IMR-90 (cell line): ENCODE measurements around the gene THAP5. TPM values are rescaled to one million over a fixed set of nuclear protein-coding genes. Genes with fewer than 3 reads are reported as not detected.

ENCODE experiments used
- ATAC-seq: fragments of 200-7000 bp; cut with Tn5 transposase; 2 replicates; pipeline ENCODE4 v1.9.1; 2020; ENCODE audit warnings: low read depth, mild to moderate bottlenecking, moderate library complexity
- BruUV-seq: library from RNA; stranded (reverse); fragments of 400-500 nt; replicated peaks from 2 replicates; lab custom pipeline; 2021; lab: Mats Ljungman, UMichigan
- CTCF ChIA-PET: fragments of 300-600 bp; formaldehyde crosslinking; extraction: SDS; loops from one replicate; lab custom pipeline; 2021; ENCODE audit warnings: antibody characterized with exemption; lab: Yijun Ruan, JAX
- POLR2A ChIA-PET: fragments of 300-600 bp; sonication (Branson Sonifier 250); formaldehyde crosslinking; loops from one replicate; lab custom pipeline; 2022; ENCODE audit warnings: antibody characterized with exemption; ENCODE audit not compliant: unreplicated experiment; lab: Charles Lee
- DNase-seq: peaks from one replicate; pipeline ENCODE4 v3.0.0; 2013
- H2AFZ ChIP-seq: replicated peaks from 2 replicates; pipeline ENCODE3; 2013; ENCODE audit warnings: low read length, mild to moderate bottlenecking; ENCODE audit not compliant: poor library complexity
- H2AK5ac ChIP-seq: 2 replicates; pipeline ENCODE4 v1.6.1; 2013; ENCODE audit warnings: low read depth, low read length, inconsistent platforms
- H2AK9ac ChIP-seq: replicated peaks from 2 replicates; pipeline ENCODE3; 2013; ENCODE audit warnings: mild to moderate bottlenecking, low read depth, low read length, moderate library complexity; ENCODE audit not compliant: poor library complexity
- H2BK120ac ChIP-seq: 2 replicates; pipeline ENCODE4 v1.6.1; 2013; ENCODE audit warnings: low read depth, low read length, inconsistent platforms
- H2BK15ac ChIP-seq: 3 replicates; pipeline ENCODE4 v1.6.1; 2013; ENCODE audit warnings: low read depth, low read length, inconsistent platforms
- H2BK20ac ChIP-seq: 2 replicates; pipeline ENCODE4 v1.6.1; 2013; ENCODE audit warnings: low read depth, mild to moderate bottlenecking, inconsistent platforms, low read length, moderate library complexity
- H2BK5ac ChIP-seq: 2 replicates; pipeline ENCODE4 v1.6.1; 2013; ENCODE audit warnings: mild to moderate bottlenecking, low read depth, low read length, inconsistent platforms; ENCODE audit not compliant: poor library complexity, severe bottlenecking
- H3K14ac ChIP-seq: replicated peaks from 2 replicates; pipeline ENCODE4 v1.6.1; 2013; ENCODE audit warnings: low read depth, low read length, inconsistent platforms
- H3K18ac ChIP-seq: 2 replicates; pipeline ENCODE4 v1.6.1; 2013; ENCODE audit warnings: low read depth, low read length, control low read depth
- H3K23ac ChIP-seq: 2 replicates; pipeline ENCODE4 v1.6.1; 2013; ENCODE audit warnings: low read depth, low read length, inconsistent platforms
- H3K27ac ChIP-seq: 2 replicates; pipeline ENCODE4 v1.5.1; 2013; ENCODE audit warnings: mild to moderate bottlenecking, control low read depth, low read length; ENCODE audit not compliant: insufficient read depth
- H3K27me3 ChIP-seq: 2 replicates; pipeline ENCODE4 v1.6.1; 2013; ENCODE audit warnings: low read length; ENCODE audit not compliant: control insufficient read depth, insufficient read depth
- H3K36me3 ChIP-seq: 2 replicates; pipeline ENCODE4 v1.6.1; 2013; ENCODE audit warnings: low read length, mixed read lengths; ENCODE audit not compliant: control insufficient read depth, insufficient read depth
- H3K4ac ChIP-seq: 2 replicates; pipeline ENCODE4 v1.6.1; 2013; ENCODE audit warnings: low read depth, low read length, inconsistent platforms
- H3K4me1 ChIP-seq: 2 replicates; pipeline ENCODE4 v1.6.1; 2013; ENCODE audit warnings: low read length, mixed read lengths; ENCODE audit not compliant: control insufficient read depth, insufficient read depth
- H3K4me2 ChIP-seq: 2 replicates; pipeline ENCODE4 v1.6.1; 2013; ENCODE audit warnings: low read depth, mild to moderate bottlenecking, control low read depth, low read length, moderate library complexity
- H3K4me3 ChIP-seq: 2 replicates; pipeline ENCODE4 v1.5.1; 2013; ENCODE audit warnings: low read depth, mild to moderate bottlenecking, control low read depth, low read length, moderate library complexity; ENCODE audit not compliant: insufficient read depth
- H3K56ac ChIP-seq: 2 replicates; pipeline ENCODE4 v1.6.1; 2013; ENCODE audit warnings: low read length, inconsistent platforms; ENCODE audit not compliant: insufficient read depth; ENCODE audit errors: extremely low read depth
- H3K79me1 ChIP-seq, 2 experiments: 2 replicates each; pipeline ENCODE4 v1.6.1; 2013; ENCODE audit warnings: low read length in 2 of 2, inconsistent platforms in 1 of 2, low read depth in 1 of 2
- H3K9ac ChIP-seq: 2 replicates; pipeline ENCODE4 v1.6.1; 2013; ENCODE audit warnings: low read depth, low read length, control low read depth
- H3K9me1 ChIP-seq: 2 replicates; pipeline ENCODE4 v1.6.1; 2013; ENCODE audit warnings: low read length, inconsistent platforms; ENCODE audit not compliant: insufficient read depth
- H3K9me3 ChIP-seq: 2 replicates; pipeline ENCODE4 v1.6.1; 2013; ENCODE audit warnings: low read length; ENCODE audit not compliant: control insufficient read depth, insufficient read depth
- H4K20me1 ChIP-seq: 2 replicates; pipeline ENCODE4 v1.6.1; 2013; ENCODE audit warnings: low read length, inconsistent platforms; ENCODE audit not compliant: insufficient read depth
- H4K5ac ChIP-seq: 2 replicates; pipeline ENCODE4 v1.6.1; 2013; ENCODE audit warnings: mild to moderate bottlenecking, low read depth, low read length, control low read depth
- H4K8ac ChIP-seq, 2 experiments: 2 replicates each; pipeline ENCODE4 v1.6.1; 2013; ENCODE audit warnings: low read depth in 2 of 2, low read length in 2 of 2, control low read depth in 1 of 2, inconsistent platforms in 1 of 2
- H4K91ac ChIP-seq: 2 replicates; pipeline ENCODE4 v1.6.1; 2013; ENCODE audit warnings: low read depth, low read length, inconsistent platforms; ENCODE audit not compliant: insufficient read depth
- BHLHE40 ChIP-seq: fragments of 150-350 bp; IDR thresholded peaks from 2 replicates; pipeline ENCODE4 v1.6.1; 2016; ENCODE audit warnings: mild to moderate bottlenecking, low read depth, low read length
- CEBPB ChIP-seq: IDR thresholded peaks from 2 replicates; pipeline ENCODE4 v1.6.1; 2012; ENCODE audit warnings: low read depth, low read length, improper control_type of control experiment
- CHD1 ChIP-seq: IDR thresholded peaks from 2 replicates; pipeline ENCODE4 v1.6.1; 2012; ENCODE audit warnings: low read depth, low read length, improper control_type of control experiment
- FOS ChIP-seq: fragments of 150-350 bp; IDR thresholded peaks from 2 replicates; pipeline ENCODE4 v1.6.1; 2016; ENCODE audit warnings: low read depth, low read length
- MAFK ChIP-seq: IDR thresholded peaks from 2 replicates; pipeline ENCODE4 v1.6.1; 2012; ENCODE audit warnings: low read depth, low read length, improper control_type of control experiment
- MAZ ChIP-seq: IDR thresholded peaks from 2 replicates; pipeline ENCODE4 v1.6.1; 2012; ENCODE audit warnings: low read depth, mild to moderate bottlenecking, low read length, improper control_type of control experiment, moderate library complexity, borderline replicate concordance
- NFE2L2 ChIP-seq: fragments of 150-350 bp; IDR thresholded peaks from 2 replicates; pipeline ENCODE4 v1.6.1; 2016; ENCODE audit warnings: low read depth, mild to moderate bottlenecking, low read length
- POLR2A ChIP-seq: IDR thresholded peaks from 2 replicates; pipeline ENCODE4 v1.6.1; 2012; ENCODE audit warnings: mild to moderate bottlenecking, low read depth, low read length
- RAD21 ChIP-seq: IDR thresholded peaks from 2 replicates; pipeline ENCODE4 v1.6.1; 2012; ENCODE audit warnings: low read length, improper control_type of control experiment
- RFX5 ChIP-seq: IDR thresholded peaks from 2 replicates; pipeline ENCODE4 v1.8.0; 2012; ENCODE audit warnings: low read depth, mild to moderate bottlenecking, low read length, moderate library complexity
- WGBS, 2 experiments: methylation state at CpG; one replicate each; pipeline versions ENCODE4 v1.1.5 to v1.1.7; 2013; ENCODE audit warnings: missing lambda C conversion rate in 2 of 2; ENCODE audit not compliant: insufficient read length in 1 of 2; ENCODE audit errors: extremely low coverage in 2 of 2; 5-methylcytosine and 5-hydroxymethylcytosine counted together
- dilution Hi-C: fragments of 300-500 bp; cut with HindIII; formaldehyde crosslinking; loops from one replicate; pipeline ENCODE4 v1.14.3; 2018; ENCODE audit warnings: low sequenced_read_pairs; ENCODE audit not compliant: unreplicated experiment
- in situ Hi-C: fragments of 300-500 bp; cut with MboI; formaldehyde crosslinking; loops from 3 replicates; pipeline ENCODE4 v1.14.3; 2019; ENCODE audit warnings: low sequenced_read_pairs, inconsistent platforms, mixed read lengths
- intact Hi-C: fragments of 100-400 bp; cut with micrococcal nuclease; formaldehyde crosslinking; loops from 2 replicates; pipeline ENCODE4 v1.10.0; 2022
- polyA plus RNA-seq, 3 experiments: library from polyadenylated mRNA; depleted of rRNA; stranded (reverse); fragments of >200 nt; gene quantifications; 2 replicates each; pipeline ENCODE4 v1.2.3, GENCODE V29; 2012; ENCODE audit warnings: low replicate concordance in 1 of 3
- total RNA-seq: library from RNA; depleted of rRNA; stranded (reverse); fragments of >200 nt; gene quantifications from 2 replicates; pipeline ENCODE4 v1.2.3, GENCODE V29; 2012
- TF ChIP-seq, protein P1 (sequence below): fragments of 150-350 bp; IDR thresholded peaks from 2 replicates; pipeline ENCODE4 v1.6.1; 2017; ENCODE audit warnings: mild to moderate bottlenecking, antibody characterized with exemption, low read length, low read depth
- TF ChIP-seq, protein P2 (sequence below): conservative IDR thresholded peaks from 2 replicates; pipeline ENCODE4 v1.5.1; 2012; ENCODE audit warnings: mild to moderate bottlenecking, low read depth, low read length, improper control_type of control experiment

Gene THAP5
- total and polyA plus RNA-seq, 2 of the 4 experiments (the other 2 are of a cell fraction) = 6.7 to 23.7 TPM

DNA sequence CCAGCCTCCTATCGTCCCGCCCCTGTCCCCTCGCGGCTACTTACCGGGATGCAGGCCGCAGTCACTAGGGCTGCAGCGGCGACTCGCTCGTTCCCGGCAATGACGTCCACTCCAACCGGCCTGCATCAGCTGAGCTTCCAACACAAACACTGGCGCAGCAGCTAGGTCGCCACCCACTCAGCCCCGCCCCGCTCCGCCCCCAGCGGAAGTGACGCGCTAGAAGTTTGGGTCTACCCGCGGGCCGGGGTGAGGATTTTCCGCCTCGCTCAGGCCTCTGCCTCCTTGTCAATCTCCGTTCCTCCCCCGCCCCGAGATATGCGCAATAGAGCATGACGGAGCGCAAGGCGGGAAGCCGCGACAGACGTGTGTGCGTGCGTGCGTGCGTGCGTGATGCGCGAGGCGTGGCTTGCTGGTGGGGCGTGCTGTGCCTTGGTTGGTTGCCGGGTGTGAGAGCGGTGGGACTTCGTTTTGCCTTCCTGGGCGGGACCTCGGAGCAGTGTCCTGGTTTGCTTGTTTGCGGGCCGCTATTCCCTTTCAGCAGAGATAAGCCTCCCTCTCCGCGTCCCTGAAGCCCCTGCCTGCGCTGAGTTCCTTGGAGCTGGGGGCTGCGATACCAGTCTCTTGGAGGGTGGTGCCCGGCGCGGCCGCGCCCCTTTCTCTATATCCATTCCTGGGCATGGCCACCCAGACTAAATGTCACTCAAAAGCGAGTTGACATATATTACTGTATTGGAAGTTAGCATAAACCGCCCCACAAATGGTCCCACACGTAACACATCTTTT, 43.3 kb downstream of the THAP5 start, which contains the start of gene PNPLA8 (continued):
- TF ChIP-seq MAZ = peak; percentile 98
- peak; percentile 30; the same call in 1 of the 2 replicates for TF ChIP-seq RFX5
- TF ChIP-seq MAFK = no peak

DNA sequence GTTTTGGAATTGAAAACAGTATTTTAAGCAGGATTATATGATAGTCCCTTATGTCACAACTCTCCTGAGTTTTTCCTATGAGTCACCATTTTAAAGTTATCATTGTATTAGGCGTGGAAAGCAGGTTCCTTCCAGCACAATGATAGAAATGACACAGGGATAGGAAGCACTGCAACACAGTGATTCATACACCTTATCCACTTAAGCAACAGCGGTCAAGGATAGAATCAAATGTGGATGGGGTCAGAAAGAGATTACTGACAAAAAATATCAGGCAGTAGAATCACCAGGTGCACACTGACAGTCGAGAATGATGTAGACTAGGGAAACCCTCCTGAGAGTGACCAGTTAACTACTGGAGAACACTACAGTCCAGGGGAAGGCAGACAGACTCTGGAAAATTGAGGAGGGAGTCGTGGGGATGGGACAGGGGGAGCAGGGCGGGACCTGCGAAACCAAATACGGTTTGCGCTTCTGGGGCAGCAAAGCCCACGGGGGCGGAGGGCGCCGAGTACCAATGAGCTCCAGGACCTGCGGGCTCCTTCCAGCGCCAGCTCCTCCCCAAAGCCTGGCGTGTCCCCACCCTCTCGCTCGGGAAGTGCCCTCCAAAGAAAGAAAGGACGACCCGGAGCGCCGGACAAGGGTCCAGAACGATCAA, 44.0 kb downstream of the THAP5 start:
- TSS peak; percentile 47 for BruUV-seq
- in situ Hi-C loops (loop anchor here (5.0 kb wide), 1 partner anchor 47 kb away; no protein-coding TSS in a partner anchor), dilution Hi-C loops (no loop called here), intact Hi-C loops (no loop called here)
- H3K27ac ChIP-seq = peak overlapping the region; percentile 88
- ATAC-seq = peak; percentile 82
- POLR2A ChIA-PET = no interaction called here
- H3K23ac ChIP-seq = peak overlapping the region; percentile 75
- peak overlapping the region; percentile 81 for H3K4me2 ChIP-seq
- peaks cover 6% of the 10 kb centered on the region; the same call in 1 of the 2 replicates for H4K20me1 ChIP-seq
- H4K91ac ChIP-seq = peak overlapping the region; percentile 70
- H4K5ac ChIP-seq = peak overlapping the region; percentile 28
- peak overlapping the region; percentile 18; the same call in 1 of the 3 replicates for H2BK15ac ChIP-seq
- peak overlapping the region; percentile 86 for H3K4ac ChIP-seq
- H3K27me3 ChIP-seq = no peaks in the 10 kb centered on the region
- no peaks in the 10 kb centered on the region for H3K9me1 ChIP-seq
- no peaks in the 10 kb centered on the region for H3K36me3 ChIP-seq
- peak overlapping the region; percentile 53 for H3K14ac ChIP-seq
- H3K9ac ChIP-seq = peak overlapping the region; percentile 79
- no peak overlapping the region for H2BK20ac ChIP-seq
- 0% methylated on average over 6 of the region's 22 CpGs; no CpG with 5 or more reads in 1 of the 2 experiments for WGBS, 2 experiments
- H3K18ac ChIP-seq = peak overlapping the region; percentile 37
- peak overlapping the region; percentile 67 for H3K4me3 ChIP-seq
- CTCF ChIA-PET = no interaction called here
- peaks cover 4 to 33% of the 10 kb centered on the region in 2 experiments; a peak in 2 of 4 replicates for H3K79me1 ChIP-seq
- H2AK5ac ChIP-seq = peak overlapping the region; percentile 29; the same call in 1 of the 2 replicates
- no peaks in the 10 kb centered on the region for H3K9me3 ChIP-seq
- H2AFZ ChIP-seq = peak overlapping the region; percentile 99
- peak overlapping the region; percentile 77 for H2AK9ac ChIP-seq
- peak overlapping the region; percentile 73 for H3K56ac ChIP-seq
- H4K8ac ChIP-seq = peak overlapping the region in 1 of 2 experiments; percentile 80; a peak in 2 of 4 replicates
- peak; percentile 82 for DNase-seq
- H2BK5ac ChIP-seq = peak overlapping the region; percentile 86
- H2BK120ac ChIP-seq = peak overlapping the region; percentile 83
- H3K4me1 ChIP-seq = peaks cover 4% of the 10 kb centered on the region; the same call in 1 of the 2 replicates
- TF ChIP-seq RAD21 (no peak), CEBPB (peak; percentile 92), RFX5 (no peak), MAFK (no peak), CHD1 (no peak), NFE2L2 (no peak), MAZ (no peak), BHLHE40 (0 out of 2 replicates have a peak, but pooled peaks have one; percentile 23), POLR2A (no peak), FOS (peak; percentile 88)
- TF ChIP-seq, protein P1, sequence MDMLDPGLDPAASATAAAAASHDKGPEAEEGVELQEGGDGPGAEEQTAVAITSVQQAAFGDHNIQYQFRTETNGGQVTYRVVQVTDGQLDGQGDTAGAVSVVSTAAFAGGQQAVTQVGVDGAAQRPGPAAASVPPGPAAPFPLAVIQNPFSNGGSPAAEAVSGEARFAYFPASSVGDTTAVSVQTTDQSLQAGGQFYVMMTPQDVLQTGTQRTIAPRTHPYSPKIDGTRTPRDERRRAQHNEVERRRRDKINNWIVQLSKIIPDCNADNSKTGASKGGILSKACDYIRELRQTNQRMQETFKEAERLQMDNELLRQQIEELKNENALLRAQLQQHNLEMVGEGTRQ = no peak
- TF ChIP-seq, protein P2, sequence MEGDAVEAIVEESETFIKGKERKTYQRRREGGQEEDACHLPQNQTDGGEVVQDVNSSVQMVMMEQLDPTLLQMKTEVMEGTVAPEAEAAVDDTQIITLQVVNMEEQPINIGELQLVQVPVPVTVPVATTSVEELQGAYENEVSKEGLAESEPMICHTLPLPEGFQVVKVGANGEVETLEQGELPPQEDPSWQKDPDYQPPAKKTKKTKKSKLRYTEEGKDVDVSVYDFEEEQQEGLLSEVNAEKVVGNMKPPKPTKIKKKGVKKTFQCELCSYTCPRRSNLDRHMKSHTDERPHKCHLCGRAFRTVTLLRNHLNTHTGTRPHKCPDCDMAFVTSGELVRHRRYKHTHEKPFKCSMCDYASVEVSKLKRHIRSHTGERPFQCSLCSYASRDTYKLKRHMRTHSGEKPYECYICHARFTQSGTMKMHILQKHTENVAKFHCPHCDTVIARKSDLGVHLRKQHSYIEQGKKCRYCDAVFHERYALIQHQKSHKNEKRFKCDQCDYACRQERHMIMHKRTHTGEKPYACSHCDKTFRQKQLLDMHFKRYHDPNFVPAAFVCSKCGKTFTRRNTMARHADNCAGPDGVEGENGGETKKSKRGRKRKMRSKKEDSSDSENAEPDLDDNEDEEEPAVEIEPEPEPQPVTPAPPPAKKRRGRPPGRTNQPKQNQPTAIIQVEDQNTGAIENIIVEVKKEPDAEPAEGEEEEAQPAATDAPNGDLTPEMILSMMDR = no peak
